HG03520 (cell line): ENCODE measurements around the gene SAMD8.

ENCODE experiments used
- ATAC-seq: cut with Tn5 transposase; IDR thresholded peaks from one replicate; pipeline ENCODE4 v1.9.1; 2021; ENCODE audit warnings: mild to moderate bottlenecking, moderate library complexity; ENCODE audit not compliant: unreplicated experiment

Gene SAMD8

DNA sequence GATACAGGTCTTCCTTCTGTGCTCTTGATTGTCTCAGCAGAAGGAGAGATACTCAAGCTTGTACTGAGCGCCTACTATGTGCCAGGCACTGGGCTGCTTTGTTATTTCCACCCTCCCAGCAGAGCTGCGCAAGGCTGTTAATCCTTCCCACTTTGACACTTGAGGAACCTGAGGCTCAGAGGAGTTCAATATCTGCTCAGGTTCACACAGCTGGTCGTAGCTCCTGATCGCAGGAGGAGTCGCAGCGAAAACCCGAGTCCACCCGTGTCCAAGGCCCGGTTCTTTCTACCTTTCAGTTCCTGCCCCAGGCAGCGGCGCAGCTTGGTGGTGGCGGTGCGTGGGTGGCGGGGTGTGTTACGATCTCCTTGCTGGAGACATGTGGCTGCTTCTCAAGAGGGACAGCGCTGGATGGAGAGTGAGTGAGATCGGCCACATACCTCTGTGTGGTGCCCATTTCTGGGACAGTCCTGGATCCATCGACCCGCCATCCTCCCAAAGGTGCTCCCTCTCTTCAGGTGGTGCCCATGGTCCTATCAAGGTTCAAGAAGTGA is 26.5 kb upstream of the SAMD8 start:
- no peak for ATAC-seq

DNA sequence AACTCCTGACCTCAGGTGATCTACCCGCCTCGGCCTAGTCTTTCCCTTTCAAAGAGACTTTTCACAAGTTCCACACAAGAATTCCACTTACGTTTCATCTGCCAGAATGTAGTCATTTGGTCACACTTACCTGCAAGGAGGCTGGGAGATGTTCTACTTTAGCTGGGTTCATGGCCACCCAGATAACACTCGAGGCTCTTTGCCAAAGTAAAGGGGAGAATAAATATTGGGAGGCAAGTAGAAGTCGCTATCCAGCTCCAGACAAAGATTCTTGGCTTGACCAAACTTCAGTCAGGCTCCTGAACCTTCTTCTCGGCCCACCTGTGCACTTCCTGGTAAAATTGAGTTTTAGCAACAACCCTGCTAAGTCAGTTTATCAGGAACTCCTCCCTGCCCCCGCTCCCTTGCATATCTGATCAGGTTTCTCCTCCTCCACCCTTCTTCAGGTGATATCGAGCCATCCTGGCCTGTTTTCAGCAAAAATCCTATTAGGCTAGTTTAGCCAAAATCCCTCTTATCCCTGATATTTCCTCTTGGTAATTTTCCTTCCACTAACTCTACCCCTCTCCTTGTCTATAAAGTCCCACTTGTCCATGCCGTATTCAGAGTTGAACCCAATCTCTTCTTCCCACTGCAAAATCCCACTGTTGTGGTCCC is 25.1 kb upstream of the SAMD8 start:
- no peak for ATAC-seq

DNA sequence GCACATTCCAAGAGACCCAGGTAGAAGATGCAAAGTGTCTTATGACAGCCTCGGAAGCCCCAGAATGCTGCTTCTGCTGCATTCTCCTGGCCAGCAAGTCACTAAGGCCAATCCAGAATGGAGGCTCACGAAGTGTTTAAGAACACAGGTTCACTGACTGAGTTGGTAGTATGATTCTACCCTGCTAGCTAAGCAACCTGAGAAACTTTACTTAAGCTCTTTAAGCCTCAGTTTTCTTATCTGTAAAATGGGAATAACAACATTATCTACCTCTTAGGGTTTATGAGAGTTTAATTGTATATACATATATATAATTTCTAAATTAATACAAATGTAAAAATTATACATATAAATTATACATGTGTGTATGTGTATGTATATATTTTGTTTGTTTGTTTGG is 22.8 kb upstream of the SAMD8 start:
- ATAC-seq: no peak

DNA sequence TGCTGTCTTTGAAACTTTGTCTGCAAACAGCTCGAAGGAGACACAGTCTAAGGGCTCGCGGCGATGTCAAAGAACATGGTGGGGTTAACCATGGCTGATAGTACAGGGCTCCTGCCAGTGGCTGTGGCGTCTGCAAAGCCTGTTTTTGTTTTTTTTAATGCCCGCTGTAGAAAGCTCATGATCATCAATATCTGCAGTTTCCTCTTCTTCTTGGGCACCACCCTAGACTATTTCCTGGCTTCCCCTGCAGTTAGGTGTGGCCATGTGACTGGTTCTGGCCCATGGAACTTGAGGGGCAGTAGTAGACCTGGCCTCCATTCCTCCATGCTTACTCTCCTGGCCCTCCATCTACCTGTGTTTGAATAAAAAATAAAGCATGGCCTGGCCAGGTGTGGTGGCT is 21.8 kb upstream of the SAMD8 start:
- no peak for ATAC-seq

DNA sequence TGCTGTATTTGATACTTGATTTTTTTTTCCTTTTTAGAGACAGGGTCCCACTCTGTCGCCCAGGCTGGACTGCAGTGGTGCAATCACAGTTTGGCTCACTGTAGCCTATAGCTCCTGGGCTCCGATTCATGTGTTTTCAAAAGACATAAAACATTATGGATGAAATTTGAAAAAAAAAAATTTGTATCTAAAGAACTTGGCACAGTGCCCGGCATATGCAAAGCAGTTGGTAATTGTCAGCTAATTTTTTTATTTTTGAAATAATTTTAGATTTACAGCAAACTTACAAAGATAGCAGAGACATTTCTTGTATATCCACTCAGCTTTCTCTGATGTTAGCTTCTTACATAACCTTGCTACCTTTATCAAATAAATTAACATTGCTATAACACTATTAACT is 20.3 kb upstream of the SAMD8 start:
- ATAC-seq: no peak

DNA sequence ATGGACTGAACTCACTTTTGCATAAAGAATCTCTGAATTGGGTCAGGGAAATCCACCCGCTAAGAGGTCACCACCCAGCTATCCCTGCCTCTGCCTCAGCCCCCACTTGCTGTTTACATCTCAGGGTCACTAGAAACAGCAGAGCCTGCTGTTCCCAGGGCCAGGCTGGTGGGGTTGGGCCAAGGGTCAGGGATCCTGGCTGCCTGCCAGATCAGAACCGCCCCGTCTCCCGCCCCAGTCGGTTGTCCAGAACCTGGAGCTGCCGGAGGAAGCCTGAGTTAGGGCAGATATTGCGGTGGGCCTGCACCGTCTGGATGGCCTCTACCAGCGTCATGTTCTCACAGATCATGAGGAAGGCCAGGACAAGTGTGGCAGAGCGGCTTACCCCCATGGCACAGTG is 17.0 kb upstream of the SAMD8 start:
- no peak for ATAC-seq

DNA sequence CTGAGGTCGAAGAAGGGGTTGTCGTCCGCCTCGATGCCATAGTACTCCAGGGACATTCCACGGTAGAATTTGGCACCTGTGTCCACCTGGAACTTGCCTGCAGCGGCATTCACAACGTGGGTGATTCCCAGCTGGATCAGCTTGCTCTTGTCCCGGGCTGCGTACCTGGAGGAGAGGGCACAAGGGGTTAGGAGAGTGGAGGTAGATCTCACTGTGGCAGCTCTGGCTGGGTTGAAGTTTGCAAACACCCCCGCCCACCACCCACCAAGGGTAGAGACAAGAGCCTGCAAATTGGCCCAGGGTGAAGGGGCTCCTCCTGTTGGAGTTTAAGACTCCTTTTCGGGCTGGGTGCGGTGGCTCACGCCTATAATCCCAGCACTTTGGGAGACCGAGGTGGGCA is 15.8 kb upstream of the SAMD8 start:
- ATAC-seq: no peak

DNA sequence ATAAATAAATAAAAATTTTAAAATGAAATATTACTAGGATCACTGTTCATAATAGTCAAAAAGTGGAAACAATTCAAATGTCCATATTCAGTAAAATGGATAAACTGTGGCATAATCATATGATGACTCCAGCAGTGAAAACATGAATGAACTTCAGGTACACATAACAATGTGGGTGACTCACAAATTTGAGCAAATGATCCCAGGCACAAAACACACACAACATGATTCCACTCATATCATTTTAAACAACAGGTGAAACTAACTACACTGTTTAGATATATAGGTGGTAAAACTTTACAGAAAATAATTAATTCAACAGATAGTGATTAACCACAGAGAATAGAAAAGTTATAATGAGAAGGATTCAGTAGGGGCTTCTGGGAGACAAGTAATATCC is 14.7 kb upstream of the SAMD8 start:
- ATAC-seq: no peak

DNA sequence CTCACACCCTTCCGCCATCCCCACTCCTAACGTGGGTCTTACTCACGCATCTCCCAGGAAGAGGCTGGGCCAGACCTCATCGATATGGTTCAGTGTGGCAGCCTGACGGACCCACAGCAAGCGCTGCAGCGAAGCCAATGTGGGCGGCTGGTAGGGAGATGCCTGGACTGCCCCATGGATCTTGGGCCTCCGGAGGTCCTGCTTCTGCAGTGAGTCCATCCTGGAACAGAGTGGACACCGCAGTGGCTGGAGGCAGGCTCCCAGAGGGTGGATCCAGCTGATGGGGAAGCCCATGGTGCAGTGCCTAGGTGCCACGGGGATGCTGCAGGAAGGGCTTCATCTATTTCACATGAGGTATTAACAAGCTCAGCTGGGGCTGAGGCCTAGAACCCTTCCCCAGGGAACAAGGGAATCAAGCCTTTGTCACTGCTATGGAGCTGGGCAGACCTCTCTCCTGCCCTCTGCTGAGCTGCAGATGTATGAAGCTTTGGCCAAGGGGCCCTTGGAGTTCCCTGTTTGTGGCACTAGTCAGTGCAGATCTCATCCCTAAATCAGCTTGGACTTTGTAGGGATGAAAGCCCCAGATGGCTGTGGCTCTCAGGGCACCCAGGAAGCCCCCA is 13.7 kb upstream of the SAMD8 start:
- ATAC-seq: no peak

DNA sequence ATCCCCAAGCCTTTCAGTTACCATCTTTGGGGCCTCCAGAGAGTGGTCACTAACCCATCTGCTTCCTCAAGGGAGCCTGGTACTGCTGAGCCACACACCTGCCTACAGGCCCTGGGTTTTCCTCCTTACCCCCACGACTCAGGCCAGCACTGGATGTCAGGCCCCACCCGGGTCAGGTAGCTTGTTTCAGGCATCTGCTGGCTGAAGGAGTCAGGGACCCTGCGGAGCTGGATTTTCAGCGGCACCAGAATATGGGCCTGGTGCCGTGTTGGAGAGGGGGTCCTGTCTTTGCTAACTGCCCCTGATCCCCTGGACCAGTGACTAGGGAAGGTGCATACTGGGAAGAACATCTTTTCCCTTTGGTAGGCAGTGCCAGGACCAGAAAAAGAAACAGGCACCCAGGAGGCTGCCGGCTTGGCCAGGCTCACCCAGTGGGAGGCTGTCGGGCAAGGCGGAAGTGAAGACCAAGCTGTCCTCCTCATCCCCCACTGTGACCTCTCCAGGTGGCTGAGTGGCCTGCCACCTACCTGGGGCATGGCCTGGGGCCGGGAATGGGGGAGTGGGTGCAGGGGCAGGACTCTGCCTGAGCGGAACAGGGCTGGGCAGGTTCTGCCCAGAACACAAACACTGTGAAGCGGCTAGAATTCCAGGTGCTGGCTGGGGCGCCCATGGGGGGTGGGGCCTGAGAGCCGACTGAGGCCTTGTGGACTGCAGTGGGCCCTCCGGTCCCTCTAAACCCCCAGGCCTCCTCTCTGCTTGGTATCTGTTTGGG is 12.4 kb upstream of the SAMD8 start:
- ATAC-seq: no peak

DNA sequence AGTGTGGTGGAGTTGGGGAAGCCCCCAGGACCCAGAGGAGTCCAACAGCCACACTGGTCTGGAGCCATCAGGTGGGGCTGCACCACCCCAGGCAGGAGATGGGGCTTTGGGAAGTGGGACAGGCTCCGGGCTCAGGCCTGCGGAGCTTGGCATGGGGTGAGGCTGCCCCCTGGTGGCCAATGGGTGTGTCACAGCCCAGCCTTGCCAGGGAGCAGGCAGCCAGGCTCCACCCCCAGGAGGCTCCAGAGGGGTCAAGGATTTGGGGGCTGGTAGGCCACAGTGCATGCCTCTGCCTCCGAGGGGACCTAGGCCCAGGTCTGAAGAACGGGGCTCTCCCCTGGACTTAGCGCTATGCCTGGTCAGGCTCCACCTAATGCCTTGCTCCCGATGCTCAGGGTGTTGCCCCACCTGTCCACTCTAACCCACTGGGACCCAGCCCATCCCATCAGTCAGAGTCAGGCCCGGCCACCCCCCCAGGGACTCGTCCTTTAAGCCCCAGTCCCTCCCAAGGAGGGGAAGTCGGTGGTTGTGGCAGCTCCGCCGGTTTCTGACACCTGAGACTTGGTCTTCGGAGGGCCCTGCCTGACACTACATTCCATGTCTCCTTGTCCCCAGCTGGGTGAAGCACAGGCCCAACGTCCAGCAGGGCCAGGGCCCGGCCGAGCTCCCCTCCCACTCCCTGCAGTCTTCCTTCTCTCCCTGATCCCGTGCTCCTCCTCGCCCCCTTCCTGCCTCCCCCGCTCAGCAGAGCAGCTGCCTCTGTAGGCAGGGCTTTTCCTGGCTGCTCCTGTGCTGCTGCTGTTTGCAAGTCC is 11.3 kb upstream of the SAMD8 start:
- no peak for ATAC-seq

DNA sequence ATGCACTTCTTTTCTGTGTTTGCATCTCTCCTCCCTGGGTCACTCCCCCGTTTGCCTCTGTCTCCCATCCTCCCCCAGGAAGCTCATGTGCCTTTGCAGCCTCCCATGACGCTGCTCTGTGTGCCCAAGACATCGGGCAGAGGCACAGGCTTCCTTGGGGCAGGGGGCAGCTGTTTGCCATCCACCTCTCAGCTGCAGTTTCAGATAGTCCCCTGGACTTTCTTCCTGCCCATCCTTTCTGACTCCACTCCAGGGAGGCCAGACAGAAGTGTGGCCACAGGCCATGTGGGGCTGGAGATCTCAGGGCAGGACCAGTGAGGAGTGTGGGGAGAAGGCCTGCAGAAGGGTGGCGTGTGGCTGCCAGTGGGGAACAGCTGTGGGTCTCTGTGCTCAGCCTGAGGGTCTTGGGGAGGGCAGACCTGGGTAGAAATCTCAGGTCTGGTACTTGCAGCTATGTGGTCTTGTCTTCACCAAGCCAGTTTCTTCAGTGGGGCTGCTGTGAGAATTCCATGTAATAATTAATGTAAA is 10.6 kb upstream of the SAMD8 start:
- no peak for ATAC-seq

DNA sequence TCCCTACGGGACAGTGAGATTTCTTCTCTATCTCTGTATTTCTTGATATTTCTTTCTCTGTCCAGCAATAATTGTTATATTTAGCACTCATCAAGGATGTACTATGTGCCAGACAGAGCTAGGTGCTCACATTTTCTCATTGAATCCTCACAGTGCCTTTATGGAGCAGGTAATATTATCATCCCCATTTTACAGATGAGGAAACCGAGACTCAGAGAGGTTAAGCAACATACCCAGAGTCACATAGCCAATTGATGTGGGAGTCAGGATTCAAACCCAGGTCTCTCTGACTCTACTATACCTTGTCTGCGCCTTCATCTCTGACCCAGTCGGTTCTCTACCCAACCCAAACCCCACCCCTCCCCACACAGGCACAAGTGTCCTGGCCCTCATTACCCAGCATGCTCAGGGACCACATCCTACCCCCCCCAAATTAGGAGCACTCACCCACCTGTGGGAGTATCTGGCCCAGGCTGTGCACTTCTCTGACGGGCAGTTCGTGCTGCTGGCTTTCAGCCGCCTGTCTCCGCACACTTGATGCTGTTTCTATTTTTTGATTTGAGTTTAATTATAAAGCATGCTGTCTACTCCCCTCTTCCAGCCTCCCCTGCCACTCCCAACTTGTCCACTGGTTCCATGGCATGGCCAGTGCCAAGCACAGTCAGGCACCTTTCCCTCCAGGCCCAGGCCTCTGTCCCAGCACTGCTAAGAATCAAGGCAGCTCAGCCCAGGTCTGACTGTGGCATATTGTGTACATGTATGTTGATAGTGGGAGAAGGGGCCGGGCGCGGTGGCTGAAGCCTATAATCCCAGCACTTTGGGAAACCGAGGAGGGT is 9.8 kb upstream of the SAMD8 start:
- ATAC-seq: no peak

DNA sequence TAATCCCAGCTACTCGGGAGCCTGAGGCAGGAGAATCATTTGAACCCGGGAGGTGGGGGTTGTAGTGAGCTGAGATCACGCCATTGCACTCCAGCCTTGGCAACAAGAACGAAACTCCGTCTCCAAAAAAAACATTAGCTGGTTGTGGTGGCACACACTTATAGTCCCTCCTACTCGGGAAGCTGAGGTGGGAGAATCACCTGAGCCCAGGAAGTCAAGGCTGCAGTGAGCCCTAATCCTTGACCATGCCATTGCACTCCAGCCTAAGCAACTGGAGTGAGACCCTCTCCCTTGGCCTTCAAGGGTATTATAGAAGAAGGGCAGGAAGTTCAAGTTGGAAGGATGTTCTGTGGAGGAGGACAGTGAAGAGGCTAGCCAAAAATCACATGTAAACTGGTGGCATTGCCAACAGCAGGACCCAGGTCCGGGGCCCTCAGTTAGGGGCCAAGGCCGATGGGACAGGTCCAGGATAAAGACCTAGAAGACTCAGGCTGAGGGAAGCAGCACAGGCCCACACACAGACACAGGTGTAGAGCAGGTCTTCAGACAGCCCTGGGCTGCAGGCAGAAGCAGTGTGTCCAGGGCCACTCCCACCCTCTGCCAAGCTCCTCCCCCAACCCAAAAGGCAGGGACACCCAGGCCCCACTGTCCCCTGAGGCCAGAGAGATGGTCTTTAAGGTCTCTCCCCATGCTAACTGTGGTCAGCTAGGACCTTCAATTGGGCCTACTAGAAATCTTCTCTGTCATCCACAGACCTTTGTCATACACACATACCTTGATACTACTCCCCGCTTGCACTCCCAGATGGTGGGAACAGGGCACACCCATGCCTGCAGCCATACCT is 8.4 kb upstream of the SAMD8 start:
- no peak for ATAC-seq

DNA sequence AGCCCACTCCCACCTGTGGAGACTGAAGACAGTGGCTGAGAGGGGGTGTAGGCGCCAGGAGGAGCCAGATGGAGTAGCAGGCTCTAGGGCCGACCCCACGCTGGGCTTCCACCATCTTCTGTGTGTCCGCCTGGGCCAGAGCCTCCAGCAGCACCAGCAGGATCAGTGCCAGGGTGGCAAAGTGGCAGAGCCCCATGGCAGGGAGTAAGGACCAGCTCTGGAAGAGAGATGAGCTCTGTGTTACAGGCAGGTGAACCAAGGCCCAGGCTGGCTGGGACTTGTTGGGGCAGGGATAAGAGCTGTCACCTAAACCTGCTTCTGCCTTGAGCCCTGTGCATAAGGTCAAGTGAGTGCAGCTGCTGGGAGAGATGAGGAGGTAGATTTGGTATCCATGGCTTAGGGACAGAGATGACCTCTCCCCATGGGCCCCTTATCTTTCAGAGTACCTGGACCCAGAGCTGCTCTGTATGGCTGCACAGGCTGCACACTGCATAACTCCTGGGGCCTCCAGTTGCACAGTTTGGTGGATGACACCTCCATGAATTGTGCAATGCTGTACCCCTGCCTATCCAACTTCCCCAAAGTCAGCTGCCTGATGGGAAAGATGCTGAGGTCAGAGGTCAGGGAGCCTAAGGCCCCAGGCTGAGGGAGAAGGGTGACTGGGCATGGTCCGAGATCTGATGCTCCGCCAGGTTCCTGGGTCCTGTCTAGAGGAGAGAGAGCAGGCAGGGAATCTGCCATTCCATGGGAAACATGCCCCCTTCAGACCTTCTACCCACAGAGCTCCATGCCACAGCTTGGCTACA is 7.4 kb upstream of the SAMD8 start:
- no peak for ATAC-seq

DNA sequence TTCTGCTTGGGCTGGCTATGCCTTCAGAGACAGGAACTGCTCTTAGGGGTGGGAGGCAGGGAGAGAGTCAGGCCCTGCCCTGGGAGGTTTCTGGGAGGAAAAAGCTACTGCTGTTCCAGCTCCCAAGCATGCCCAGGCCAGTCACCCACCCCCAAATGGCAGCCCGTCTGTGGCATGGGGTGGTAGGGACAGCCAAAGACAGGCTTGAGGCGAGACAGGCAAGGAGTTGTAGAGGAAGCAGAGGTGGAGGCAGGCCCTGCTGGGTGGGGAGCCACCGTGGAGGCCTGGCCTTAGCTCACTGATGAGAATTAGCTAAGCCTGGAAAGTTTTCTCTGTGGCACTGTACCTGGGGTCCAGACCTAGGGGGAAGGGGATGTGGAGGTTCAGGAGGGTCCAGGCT is 6.6 kb upstream of the SAMD8 start:
- ATAC-seq: no peak

DNA sequence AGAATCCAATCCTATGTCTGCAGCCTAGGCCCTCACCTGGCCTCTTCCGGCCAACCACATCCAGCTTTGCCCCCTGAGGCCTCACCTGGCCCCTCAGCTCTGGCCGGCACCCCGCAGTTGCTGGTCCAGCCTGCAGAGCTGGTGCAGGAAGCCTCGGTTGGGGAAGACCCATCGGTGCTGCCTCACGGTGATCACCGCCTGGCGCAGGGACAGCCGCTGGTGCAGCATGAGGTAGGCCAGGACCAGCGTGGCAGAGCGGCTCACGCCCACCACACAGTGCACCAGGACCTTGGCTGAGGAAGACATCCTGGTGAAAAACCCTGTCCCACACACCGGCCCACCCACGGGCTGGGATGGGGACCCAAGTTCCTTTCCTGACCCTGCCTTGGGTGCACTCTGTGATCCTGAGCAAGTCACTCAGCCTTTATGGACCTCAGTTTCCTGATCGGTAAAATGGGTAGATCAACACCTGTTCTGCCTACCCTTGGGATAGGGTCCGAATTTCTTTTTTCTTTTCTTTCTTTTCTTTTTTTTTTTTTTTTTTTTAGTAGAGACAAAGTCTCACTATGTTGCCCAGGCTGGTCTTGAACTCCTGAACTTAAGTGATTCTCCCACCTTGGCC is 5.8 kb upstream of the SAMD8 start:
- no peak for ATAC-seq

DNA sequence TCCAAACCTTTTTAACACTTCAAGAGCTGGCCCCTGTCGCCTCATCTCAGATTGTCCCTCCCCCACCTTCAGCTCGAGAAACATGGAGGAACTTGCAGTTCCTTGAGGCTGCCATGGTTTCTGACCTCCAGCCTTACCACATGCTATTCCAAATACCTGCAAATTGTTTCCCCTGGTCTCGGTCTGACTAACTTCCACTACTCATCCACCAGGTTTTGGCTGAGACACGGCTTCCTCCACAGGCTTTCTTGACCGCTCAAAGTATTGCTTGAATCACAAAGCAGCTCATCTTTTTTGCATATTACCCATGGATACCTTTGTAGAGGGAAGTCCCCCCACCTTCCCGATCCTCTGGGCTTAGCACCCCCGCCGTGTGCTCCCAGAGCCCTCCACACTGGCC is 5.2 kb upstream of the SAMD8 start:
- ATAC-seq: no peak
